Measurements from ENCODE around the gene PCARE. TPM values are rescaled to one million over a fixed set of nuclear protein-coding genes. Genes with fewer than 3 reads are reported as not detected.
A peak's percentile ranks its signal among the peaks of the same experiment; 100 is the strongest.

The PCARE gene
- total RNA-seq, 2 donors from 2014 or later = not detected

GRCh38 chr2:29053670-29054400 lies 20.5 kb downstream of the PCARE start:
- DNase-seq (no peak), ATAC-seq (replicated peaks in 1 of 2) (no peak)
- no peaks in the 10 kb centered on the region for H3K27me3 Mint-ChIP-seq (ENCODE audit: low read depth)
- H3K27ac Mint-ChIP-seq = no peak overlapping the region
- peaks cover 9% of the 10 kb centered on the region for H3K4me1 Mint-ChIP-seq (ENCODE audit: low read depth)
- H3K36me3 Mint-ChIP-seq (ENCODE audit: insufficient read depth in 2 of 2) = no peaks in the 10 kb centered on the region
- no peak overlapping the region for H3K4me3 Mint-ChIP-seq
- H3K9me3 Mint-ChIP-seq = no peaks in the 10 kb centered on the region

GRCh38 chr2:29053223-29053622 lies 21.1 kb downstream of the PCARE start:
- Mint-ChIP-seq H3K27ac (no peak overlapping the region), H3K9me3 (no peaks in the 10 kb centered on the region), H3K36me3 (ENCODE audit: insufficient read depth in 2 of 2) (no peaks in the 10 kb centered on the region), H3K27me3 (ENCODE audit: low read depth) (no peaks in the 10 kb centered on the region), H3K4me3 (no peak overlapping the region), H3K4me1 (ENCODE audit: low read depth) (peaks cover 6% of the 10 kb centered on the region)
- peak; percentile 25 to 45 for ATAC-seq (replicated peaks in 1 of 2)
- DNase-seq = no peak

- DNase-seq (no peak), ATAC-seq (replicated peaks in 1 of 2) (no peak)
- H3K27me3 Mint-ChIP-seq (ENCODE audit: low read depth) = no peaks in the 10 kb centered on the region
- H3K4me1 Mint-ChIP-seq (ENCODE audit: low read depth) = peaks cover 6% of the 10 kb centered on the region
- H3K27ac Mint-ChIP-seq = no peak overlapping the region
- H3K9me3 Mint-ChIP-seq = no peaks in the 10 kb centered on the region
- H3K4me3 Mint-ChIP-seq = no peak overlapping the region
- H3K36me3 Mint-ChIP-seq (ENCODE audit: insufficient read depth in 2 of 2) = no peaks in the 10 kb centered on the region
Observed at GRCh38 chr2:29052807-29053206, 21.5 kb downstream of the PCARE start.

- ATAC-seq (replicated peaks in 1 of 2) = no peak
Observed at GRCh38 chr2:29051730-29052129, 22.6 kb downstream of the PCARE start.

GRCh38 chr2:29050591-29050990 lies 23.7 kb downstream of the PCARE start:
- Mint-ChIP-seq H3K9me3 (no peaks in the 10 kb centered on the region), H3K4me1 (ENCODE audit: low read depth) (no peaks in the 10 kb centered on the region), H3K36me3 (ENCODE audit: insufficient read depth in 2 of 2) (no peaks in the 10 kb centered on the region), H3K27me3 (ENCODE audit: low read depth) (no peaks in the 10 kb centered on the region), H3K27ac (no peak overlapping the region), H3K4me3 (no peak overlapping the region)
- DNase-seq (no peak), ATAC-seq (replicated peaks in 1 of 2) (no peak)

More at GRCh38 chr2:29051730-29052129, 22.6 kb downstream of the PCARE start:
- no peak overlapping the region for H3K27ac Mint-ChIP-seq
- no peak overlapping the region for H3K4me3 Mint-ChIP-seq
- H3K36me3 Mint-ChIP-seq (ENCODE audit: insufficient read depth in 2 of 2) = no peaks in the 10 kb centered on the region
- DNase-seq = no peak
- H3K4me1 Mint-ChIP-seq (ENCODE audit: low read depth) = peaks cover 4% of the 10 kb centered on the region
- H3K9me3 Mint-ChIP-seq = no peaks in the 10 kb centered on the region
- H3K27me3 Mint-ChIP-seq (ENCODE audit: low read depth) = no peaks in the 10 kb centered on the region

- DNase-seq (no peak), ATAC-seq (replicated peaks in 1 of 2) (no peak)
- Mint-ChIP-seq H3K27me3 (ENCODE audit: low read depth) (no peaks in the 10 kb centered on the region), H3K9me3 (no peaks in the 10 kb centered on the region), H3K4me1 (ENCODE audit: low read depth) (no peaks in the 10 kb centered on the region), H3K27ac (no peak overlapping the region), H3K4me3 (no peak overlapping the region), H3K36me3 (ENCODE audit: insufficient read depth in 2 of 2) (no peaks in the 10 kb centered on the region)
Observed at GRCh38 chr2:29047083-29047845, 27.1 kb downstream of the PCARE start.

GRCh38 chr2:29046321-29046720 lies 28.0 kb downstream of the PCARE start:
- no peak for ATAC-seq (replicated peaks in 1 of 2)
- Mint-ChIP-seq H3K36me3 (ENCODE audit: insufficient read depth in 2 of 2) (no peaks in the 10 kb centered on the region), H3K9me3 (no peaks in the 10 kb centered on the region), H3K27me3 (ENCODE audit: low read depth) (no peaks in the 10 kb centered on the region), H3K4me3 (no peak overlapping the region), H3K27ac (no peak overlapping the region), H3K4me1 (ENCODE audit: low read depth) (no peaks in the 10 kb centered on the region)
- no peak for DNase-seq

- ATAC-seq (replicated peaks in 1 of 2) (no peak), DNase-seq (no peak)
- H3K4me1 Mint-ChIP-seq (ENCODE audit: low read depth) = peaks cover 5% of the 10 kb centered on the region
- no peak overlapping the region for H3K4me3 Mint-ChIP-seq
- H3K9me3 Mint-ChIP-seq = no peaks in the 10 kb centered on the region
- no peaks in the 10 kb centered on the region for H3K27me3 Mint-ChIP-seq (ENCODE audit: low read depth)
- H3K36me3 Mint-ChIP-seq (ENCODE audit: insufficient read depth in 2 of 2) = no peaks in the 10 kb centered on the region
- H3K27ac Mint-ChIP-seq = no peak overlapping the region
Observed at GRCh38 chr2:29044459-29044858, 29.9 kb downstream of the PCARE start.

- H3K27ac Mint-ChIP-seq = no peak overlapping the region
- no peak for ATAC-seq (replicated peaks in 1 of 2)
- DNase-seq = no peak
- no peak overlapping the region for H3K4me3 Mint-ChIP-seq
- H3K27me3 Mint-ChIP-seq (ENCODE audit: low read depth) = no peaks in the 10 kb centered on the region
- peaks cover 5% of the 10 kb centered on the region for H3K4me1 Mint-ChIP-seq (ENCODE audit: low read depth)
- no peaks in the 10 kb centered on the region for H3K36me3 Mint-ChIP-seq (ENCODE audit: insufficient read depth in 2 of 2)
- H3K9me3 Mint-ChIP-seq = no peaks in the 10 kb centered on the region
Observed at GRCh38 chr2:29042561-29043075, 31.7 kb downstream of the PCARE start.

GRCh38 chr2:29041161-29041660 lies 33.1 kb downstream of the PCARE start:
- no peaks in the 10 kb centered on the region for H3K9me3 Mint-ChIP-seq
- no peaks in the 10 kb centered on the region for H3K36me3 Mint-ChIP-seq (ENCODE audit: insufficient read depth in 2 of 2)
- no peak overlapping the region for H3K27ac Mint-ChIP-seq
- no peak for ATAC-seq (replicated peaks in 1 of 2)
- no peak for DNase-seq
- no peaks in the 10 kb centered on the region for H3K27me3 Mint-ChIP-seq (ENCODE audit: low read depth)
- peaks cover 5% of the 10 kb centered on the region for H3K4me1 Mint-ChIP-seq (ENCODE audit: low read depth)
- H3K4me3 Mint-ChIP-seq = no peak overlapping the region

- Mint-ChIP-seq H3K36me3 (ENCODE audit: insufficient read depth in 2 of 2) (no peaks in the 10 kb centered on the region), H3K9me3 (no peaks in the 10 kb centered on the region), H3K4me3 (no peak overlapping the region), H3K4me1 (ENCODE audit: low read depth) (peaks cover 5% of the 10 kb centered on the region), H3K27ac (no peak overlapping the region), H3K27me3 (ENCODE audit: low read depth) (no peaks in the 10 kb centered on the region)
- DNase-seq (no peak), ATAC-seq (replicated peaks in 1 of 2) (no peak)
Observed at GRCh38 chr2:29040552-29040951, 33.8 kb downstream of the PCARE start.

- Mint-ChIP-seq H3K27me3 (ENCODE audit: low read depth) (no peaks in the 10 kb centered on the region), H3K9me3 (no peaks in the 10 kb centered on the region), H3K4me3 (no peak overlapping the region), H3K36me3 (ENCODE audit: insufficient read depth in 2 of 2) (no peaks in the 10 kb centered on the region), H3K27ac (no peak overlapping the region), H3K4me1 (ENCODE audit: low read depth) (peaks cover 5% of the 10 kb centered on the region)
- DNase-seq (no peak), ATAC-seq (replicated peaks in 1 of 2) (no peak)
Observed at GRCh38 chr2:29039718-29040480, 34.4 kb downstream of the PCARE start.

Data from activated T-cell treated with anti-CD3 and anti-CD28 coated beads, Interleukin-2, amount 50 U/mL, for 72 hours (primary cell).